ENCODE results near the gene IGFBP6.

DNA sequence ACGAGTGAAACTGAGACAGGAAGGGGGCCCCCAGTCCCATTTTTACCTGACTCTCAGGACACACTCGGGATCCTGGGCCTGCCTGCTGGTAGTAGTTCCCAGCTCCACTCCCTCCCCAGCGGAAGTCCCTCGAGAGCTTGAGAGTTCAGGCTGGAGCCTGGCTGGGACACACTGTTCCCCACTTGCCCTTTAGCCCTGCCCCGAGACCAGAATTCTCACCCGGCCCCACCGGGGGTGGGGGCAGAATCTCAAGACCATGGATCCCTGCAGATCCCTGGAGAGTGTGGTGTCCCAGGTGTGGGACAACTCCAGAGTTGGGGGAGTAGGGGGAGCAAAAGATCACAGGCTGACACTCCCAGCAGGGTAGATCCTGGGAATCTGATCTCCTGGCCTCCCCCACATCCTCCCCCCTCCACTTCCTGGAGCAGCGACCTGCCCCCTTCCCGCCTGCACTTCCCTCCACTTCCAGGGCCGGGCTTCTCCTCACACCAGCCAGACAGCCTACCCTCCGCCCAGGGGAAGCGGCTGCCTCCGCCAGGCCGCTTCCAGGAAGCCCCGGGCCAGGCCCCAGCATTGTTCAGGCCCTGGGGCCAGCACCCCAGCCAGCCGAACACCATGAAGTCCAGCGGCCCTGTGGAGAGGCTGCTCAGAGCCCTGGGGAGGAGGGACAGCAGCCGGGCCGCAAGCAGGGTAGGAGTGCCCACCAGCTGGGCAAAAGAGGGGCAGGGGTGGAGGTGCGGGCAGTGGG, 47.7 kb upstream of the IGFBP6 start, which contains the start of gene TNS2:
- peak; percentile 87 to 90 for TF ChIP-seq POLR2A (IDR thresholded peaks at IDR 0.05)
- TF ChIP-seq, protein P1, sequence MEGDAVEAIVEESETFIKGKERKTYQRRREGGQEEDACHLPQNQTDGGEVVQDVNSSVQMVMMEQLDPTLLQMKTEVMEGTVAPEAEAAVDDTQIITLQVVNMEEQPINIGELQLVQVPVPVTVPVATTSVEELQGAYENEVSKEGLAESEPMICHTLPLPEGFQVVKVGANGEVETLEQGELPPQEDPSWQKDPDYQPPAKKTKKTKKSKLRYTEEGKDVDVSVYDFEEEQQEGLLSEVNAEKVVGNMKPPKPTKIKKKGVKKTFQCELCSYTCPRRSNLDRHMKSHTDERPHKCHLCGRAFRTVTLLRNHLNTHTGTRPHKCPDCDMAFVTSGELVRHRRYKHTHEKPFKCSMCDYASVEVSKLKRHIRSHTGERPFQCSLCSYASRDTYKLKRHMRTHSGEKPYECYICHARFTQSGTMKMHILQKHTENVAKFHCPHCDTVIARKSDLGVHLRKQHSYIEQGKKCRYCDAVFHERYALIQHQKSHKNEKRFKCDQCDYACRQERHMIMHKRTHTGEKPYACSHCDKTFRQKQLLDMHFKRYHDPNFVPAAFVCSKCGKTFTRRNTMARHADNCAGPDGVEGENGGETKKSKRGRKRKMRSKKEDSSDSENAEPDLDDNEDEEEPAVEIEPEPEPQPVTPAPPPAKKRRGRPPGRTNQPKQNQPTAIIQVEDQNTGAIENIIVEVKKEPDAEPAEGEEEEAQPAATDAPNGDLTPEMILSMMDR (IDR thresholded peaks at IDR 0.05 in 4 of 5, conservative IDR thresholded peaks at IDR 0.05 in 1 of 5): no peak

All from gastrocnemius medialis (tissue), 4 donors.